ENCODE results near the gene SIMC1.
"Not testable (repeated sequence)": the region's sequence is repeated elsewhere in the genome, so short reads cannot be mapped to it uniquely, and the experiment has no call there.

Gene SIMC1

GRCh38 chr5:176250691-176251090 is 12.5 kb downstream of the SIMC1 start:
- not testable (repeated sequence) for H3K4me1 ChIP-seq (ENCODE audit: insufficient read depth, insufficient read length); H3K36me3 ChIP-seq (ENCODE audit: insufficient read depth, insufficient read length, low read length); H3K9ac ChIP-seq (ENCODE audit: insufficient read length, low read depth); DNase-seq (ENCODE audit: low read depth, low spot score); H3K9me3 ChIP-seq (ENCODE audit: insufficient read depth, low read length); H3K27me3 ChIP-seq (ENCODE audit: insufficient read depth, insufficient read length); H3K4me3 ChIP-seq (ENCODE audit: insufficient read length, low read depth)

- H3K9me3 ChIP-seq (ENCODE audit: insufficient read depth, low read length); H3K27me3 ChIP-seq (ENCODE audit: insufficient read depth, insufficient read length); H3K9ac ChIP-seq (ENCODE audit: insufficient read length, low read depth); H3K4me1 ChIP-seq (ENCODE audit: insufficient read depth, insufficient read length); H3K36me3 ChIP-seq (ENCODE audit: insufficient read depth, insufficient read length, low read length); DNase-seq (ENCODE audit: low read depth, low spot score); H3K4me3 ChIP-seq (ENCODE audit: insufficient read length, low read depth): not testable (repeated sequence)
Observed at GRCh38 chr5:176252171-176252570, 13.9 kb downstream of the SIMC1 start.

- not testable (repeated sequence) for H3K27me3 ChIP-seq (ENCODE audit: insufficient read depth, insufficient read length); H3K9me3 ChIP-seq (ENCODE audit: insufficient read depth, low read length); H3K4me1 ChIP-seq (ENCODE audit: insufficient read depth, insufficient read length); H3K4me3 ChIP-seq (ENCODE audit: insufficient read length, low read depth); DNase-seq (ENCODE audit: low read depth, low spot score); H3K36me3 ChIP-seq (ENCODE audit: insufficient read depth, insufficient read length, low read length); H3K9ac ChIP-seq (ENCODE audit: insufficient read length, low read depth)
Observed at GRCh38 chr5:176253370-176254065, 15.3 kb downstream of the SIMC1 start.

- not testable (repeated sequence) for H3K9me3 ChIP-seq (ENCODE audit: insufficient read depth, low read length); H3K9ac ChIP-seq (ENCODE audit: insufficient read length, low read depth); H3K27me3 ChIP-seq (ENCODE audit: insufficient read depth, insufficient read length); H3K36me3 ChIP-seq (ENCODE audit: insufficient read depth, insufficient read length, low read length); DNase-seq (ENCODE audit: low read depth, low spot score); H3K4me1 ChIP-seq (ENCODE audit: insufficient read depth, insufficient read length); H3K4me3 ChIP-seq (ENCODE audit: insufficient read length, low read depth)
Observed at GRCh38 chr5:176254066-176254393, 15.8 kb downstream of the SIMC1 start.

GRCh38 chr5:176257871-176258505 is 19.8 kb downstream of the SIMC1 start:
- DNase-seq (ENCODE audit: low read depth, low spot score); H3K4me3 ChIP-seq (ENCODE audit: insufficient read length, low read depth); H3K9me3 ChIP-seq (ENCODE audit: insufficient read depth, low read length); H3K9ac ChIP-seq (ENCODE audit: insufficient read length, low read depth); H3K36me3 ChIP-seq (ENCODE audit: insufficient read depth, insufficient read length, low read length); H3K4me1 ChIP-seq (ENCODE audit: insufficient read depth, insufficient read length); H3K27me3 ChIP-seq (ENCODE audit: insufficient read depth, insufficient read length): not testable (repeated sequence)

- DNase-seq (ENCODE audit: low read depth, low spot score); H3K27me3 ChIP-seq (ENCODE audit: insufficient read depth, insufficient read length): not testable (repeated sequence)
Observed at GRCh38 chr5:176260682-176261081, 22.5 kb downstream of the SIMC1 start.

GRCh38 chr5:176266448-176266847 is 28.2 kb downstream of the SIMC1 start:
- not testable (repeated sequence) for DNase-seq (ENCODE audit: low read depth, low spot score); H3K4me1 ChIP-seq (ENCODE audit: insufficient read depth, insufficient read length); H3K9me3 ChIP-seq (ENCODE audit: insufficient read depth, low read length); H3K4me3 ChIP-seq (ENCODE audit: insufficient read length, low read depth); H3K9ac ChIP-seq (ENCODE audit: insufficient read length, low read depth); H3K36me3 ChIP-seq (ENCODE audit: insufficient read depth, insufficient read length, low read length); H3K27me3 ChIP-seq (ENCODE audit: insufficient read depth, insufficient read length)

More at GRCh38 chr5:176260682-176261081, 22.5 kb downstream of the SIMC1 start:
- H3K4me1 ChIP-seq (ENCODE audit: insufficient read depth, insufficient read length); H3K36me3 ChIP-seq (ENCODE audit: insufficient read depth, insufficient read length, low read length); H3K9ac ChIP-seq (ENCODE audit: insufficient read length, low read depth); H3K4me3 ChIP-seq (ENCODE audit: insufficient read length, low read depth); H3K9me3 ChIP-seq (ENCODE audit: insufficient read depth, low read length): not testable (repeated sequence)

GRCh38 chr5:176289018-176289417 is 50.8 kb downstream of the SIMC1 start:
- DNase-seq (ENCODE audit: low read depth, low spot score); H3K36me3 ChIP-seq (ENCODE audit: insufficient read depth, insufficient read length, low read length); H3K4me3 ChIP-seq (ENCODE audit: insufficient read length, low read depth); H3K27me3 ChIP-seq (ENCODE audit: insufficient read depth, insufficient read length); H3K9me3 ChIP-seq (ENCODE audit: insufficient read depth, low read length); H3K4me1 ChIP-seq (ENCODE audit: insufficient read depth, insufficient read length); H3K9ac ChIP-seq (ENCODE audit: insufficient read length, low read depth): not testable (repeated sequence)

GRCh38 chr5:176290057-176290840 is 52.0 kb downstream of the SIMC1 start:
- not testable (repeated sequence) for H3K4me1 ChIP-seq (ENCODE audit: insufficient read depth, insufficient read length); H3K4me3 ChIP-seq (ENCODE audit: insufficient read length, low read depth); H3K36me3 ChIP-seq (ENCODE audit: insufficient read depth, insufficient read length, low read length); H3K27me3 ChIP-seq (ENCODE audit: insufficient read depth, insufficient read length); H3K9me3 ChIP-seq (ENCODE audit: insufficient read depth, low read length); DNase-seq (ENCODE audit: low read depth, low spot score); H3K9ac ChIP-seq (ENCODE audit: insufficient read length, low read depth)

- DNase-seq (ENCODE audit: low read depth, low spot score); H3K4me1 ChIP-seq (ENCODE audit: insufficient read depth, insufficient read length); H3K4me3 ChIP-seq (ENCODE audit: insufficient read length, low read depth); H3K27me3 ChIP-seq (ENCODE audit: insufficient read depth, insufficient read length); H3K9ac ChIP-seq (ENCODE audit: insufficient read length, low read depth): not testable (repeated sequence)
- Histone ChIP-seq H3K36me3 (ENCODE audit: insufficient read depth, insufficient read length, low read length) (peaks cover 14% of the 10 kb centered on the region), H3K9me3 (ENCODE audit: insufficient read depth, low read length) (peaks cover 15% of the 10 kb centered on the region; the same call in 1 of the 2 replicates)
Observed at GRCh38 chr5:176305356-176305755, 67.1 kb downstream of the SIMC1 start.

All from NT2/D1 (cell line).